A172 (cell line): ENCODE data around the gene IL31RA. TPM values are rescaled to one million over a fixed set of nuclear protein-coding genes. Genes with fewer than 3 reads are reported as not detected.
"Not testable (repeated sequence)": the region's sequence is repeated elsewhere in the genome, so short reads cannot be mapped to it uniquely, and the experiment has no call there.

ENCODE experiments used
- DNase-seq: peaks from one replicate; pipeline ENCODE4 v3.0.0-alpha.2; 2015; ENCODE audit warnings: low spot score
- total RNA-seq: library from RNA; depleted of rRNA; stranded (reverse); fragments of >200 nt; shearing (Covaris generic); gene quantifications from 2 replicates; pipeline ENCODE4 v1.2.3, GENCODE V29; 2014

The IL31RA gene
- total RNA-seq, 1 experiment from 2014 or later: 2.6 TPM

- no peak for DNase-seq
These were observed 74.0 kb downstream of the IL31RA start for GRCh38 chr5:55925181-55925580.

GRCh38 chr5:55925712-55926111, 74.6 kb downstream of the IL31RA start:
- no peak for DNase-seq

- no peak for DNase-seq
These were observed 75.3 kb downstream of the IL31RA start for GRCh38 chr5:55926476-55926875.

GRCh38 chr5:55927861-55928655, 76.9 kb downstream of the IL31RA start:
- no peak for DNase-seq

- no peak for DNase-seq
These were observed 78.1 kb downstream of the IL31RA start for GRCh38 chr5:55929020-55929799.

GRCh38 chr5:55932700-55933099, 81.5 kb downstream of the IL31RA start:
- DNase-seq: no peak

- no peak for DNase-seq
These were observed 82.4 kb downstream of the IL31RA start for GRCh38 chr5:55933377-55934114.

- no peak for DNase-seq
These were observed 83.0 kb downstream of the IL31RA start for GRCh38 chr5:55934115-55934613.

- DNase-seq: no peak
These were observed 83.6 kb downstream of the IL31RA start for GRCh38 chr5:55934720-55935119.

- DNase-seq: no peak
These were observed 84.2 kb downstream of the IL31RA start for GRCh38 chr5:55935371-55935770.

- peak; percentile 77 for DNase-seq
These were observed 85.0 kb downstream of the IL31RA start for GRCh38 chr5:55936100-55936693.

GRCh38 chr5:55937598-55937997, 86.4 kb downstream of the IL31RA start:
- DNase-seq: not testable (repeated sequence)

GRCh38 chr5:55941154-55941553, 90.0 kb downstream of the IL31RA start:
- not testable (repeated sequence) for DNase-seq

- no peak for DNase-seq
These were observed 108.1 kb downstream of the IL31RA start for GRCh38 chr5:55959208-55959607.

- DNase-seq: no peak
These were observed 109.6 kb downstream of the IL31RA start for GRCh38 chr5:55960779-55961178.

GRCh38 chr5:55965525-55965924, 114.4 kb downstream of the IL31RA start:
- no peak for DNase-seq

GRCh38 chr5:55966284-55966683, 115.1 kb downstream of the IL31RA start:
- no peak for DNase-seq

GRCh38 chr5:55969956-55970355, 118.8 kb downstream of the IL31RA start:
- DNase-seq: no peak
